H1 (cell line): ENCODE data around the gene UPF2.

ENCODE experiments used
- CTCF ChIP-seq, 3 experiments: IDR thresholded peaks; 1 replicate in 2 of 3; 2 replicates in 1 of 3; pipeline versions ENCODE4 v1.5.1 to v1.6.1; 2011; ENCODE audit warnings: low read length in 3 of 3, mild to moderate bottlenecking in 3 of 3, inconsistent platforms in 2 of 3, low read depth in 1 of 3, moderate library complexity in 1 of 3; ENCODE audit not compliant: insufficient read depth in 1 of 3; ENCODE audit errors: control extremely low read depth in 1 of 3
- EP300 ChIP-seq, 2 experiments: IDR thresholded peaks; 1 replicate in 1 of 2; 2 replicates in 1 of 2; pipeline ENCODE4 v1.6.1; 2011 to 2012; ENCODE audit warnings: low read depth in 2 of 2, low read length in 2 of 2, mild to moderate bottlenecking in 2 of 2, borderline replicate concordance in 1 of 2, inconsistent platforms in 1 of 2, moderate library complexity in 1 of 2
- EZH2 ChIP-seq: fragments of 200-600 bp; sonication (generic); IDR thresholded peaks from 2 replicates; pipeline ENCODE4 v1.7.1; 2012; ENCODE audit warnings: low read depth, mild to moderate bottlenecking, moderate library complexity, low read length, inconsistent platforms; ENCODE audit not compliant: severe bottlenecking
- HDAC6 ChIP-seq: IDR thresholded peaks from one replicate; pipeline ENCODE4 v1.7.1; 2012; ENCODE audit warnings: low read depth, mild to moderate bottlenecking, inconsistent platforms, low read length, moderate library complexity
- KDM1A ChIP-seq: fragments of 200-600, 300-600 bp; sonication (generic); IDR thresholded peaks from 2 replicates; pipeline ENCODE4 v1.7.1; 2016; ENCODE audit warnings: mild to moderate bottlenecking, low read length, borderline replicate concordance
- POLR2A ChIP-seq, 2 experiments: IDR thresholded peaks; 1 replicate in 1 of 2; 2 replicates in 1 of 2; pipeline ENCODE4 v1.6.1; 2011; ENCODE audit warnings: low read depth in 2 of 2, low read length in 2 of 2, mild to moderate bottlenecking in 2 of 2; ENCODE audit errors: control extremely low read depth in 1 of 2
- POLR2AphosphoS5 ChIP-seq: IDR thresholded peaks from 2 replicates; pipeline ENCODE4 v1.6.1; 2011; ENCODE audit warnings: low read depth, low read length
- POU5F1 ChIP-seq: IDR thresholded peaks from 2 replicates; pipeline ENCODE4 v1.6.1; 2011; ENCODE audit warnings: low read depth, mild to moderate bottlenecking, low read length, moderate library complexity
- RXRA ChIP-seq: IDR thresholded peaks from 2 replicates; pipeline ENCODE4 v1.6.1; 2011; ENCODE audit warnings: low read depth, mild to moderate bottlenecking, low read length, moderate library complexity; ENCODE audit not compliant: insufficient read depth
- SP1 ChIP-seq: IDR thresholded peaks from 2 replicates; pipeline ENCODE4 v1.6.1; 2011; ENCODE audit warnings: low read depth, low read length
- TCF12 ChIP-seq: IDR thresholded peaks from 2 replicates; pipeline ENCODE4 v1.6.1; 2011; ENCODE audit warnings: low read depth, mild to moderate bottlenecking, low read length
- YY1 ChIP-seq: IDR thresholded peaks from 2 replicates; pipeline ENCODE4 v1.6.1; 2011; ENCODE audit warnings: low read depth, mild to moderate bottlenecking, low read length
- ZNF274 ChIP-seq: IDR thresholded peaks from 2 replicates; pipeline ENCODE4 v1.7.0; 2012; ENCODE audit warnings: low read length, borderline replicate concordance; ENCODE audit errors: extremely low read depth

- TF ChIP-seq SP1 (no peak), KDM1A (no peak), POU5F1 (no peak), RXRA (no peak), ZNF274 (no peak), POLR2AphosphoS5 (no peak), EP300 (IDR thresholded peaks at IDR 0.05; ENCODE audit: borderline replicate concordance in 1 of 2, low read depth in 2 of 2, low read length in 2 of 2) (no peak), CTCF (IDR thresholded peaks at IDR 0.05; ENCODE audit: control extremely low read depth in 1 of 3, insufficient read depth in 1 of 3, low read depth in 1 of 3, low read length in 3 of 3) (no peak), EZH2 (no peak), POLR2A (IDR thresholded peaks at IDR 0.05; ENCODE audit: control extremely low read depth in 1 of 2, low read depth in 2 of 2, low read length in 2 of 2) (no peak), HDAC6 (no peak), YY1 (no peak), TCF12 (no peak)
Observed at GRCh38 chr10:12041766-12042408, 722 bp downstream of the UPF2 start.
